ENCODE measurements around the gene MORF4L1.

The MORF4L1 gene

GRCh38 chr15:78915341-78916087 lies 42.8 kb downstream of the MORF4L1 start:
- Histone ChIP-seq H3K79me2 (ENCODE audit: insufficient read depth, low read length) (0 out of 2 replicates have a peak, but pooled peaks cover 4% of the 10 kb centered on the region), H4K20me1 (ENCODE audit: low read depth, low read length) (no peaks in the 10 kb centered on the region), H3K9ac (ENCODE audit: low read length) (no peak overlapping the region), H3K4me2 (ENCODE audit: low read depth, low read length, poor library complexity, severe bottlenecking) (no peak overlapping the region), H3K27ac (ENCODE audit: low read depth, low read length) (no peak overlapping the region), H2AFZ (ENCODE audit: low read depth, low read length, severe bottlenecking) (no peak overlapping the region), H3K4me3 (ENCODE audit: insufficient read depth, low read length, poor library complexity, severe bottlenecking) (no peak overlapping the region), H3K9me2 (replicated peaks; ENCODE audit: insufficient read depth, low read length) (no peaks in the 10 kb centered on the region), H3F3A (ENCODE audit: insufficient read depth) (no peaks in the 10 kb centered on the region), H3K36me3 (ENCODE audit: low read length) (peaks cover 13% of the 10 kb centered on the region), H3K9me3 (ENCODE audit: insufficient read depth, low read length) (no peaks in the 10 kb centered on the region), H3K27me3 (ENCODE audit: low read length) (no peaks in the 10 kb centered on the region)
- TF ChIP-seq, protein P1, sequence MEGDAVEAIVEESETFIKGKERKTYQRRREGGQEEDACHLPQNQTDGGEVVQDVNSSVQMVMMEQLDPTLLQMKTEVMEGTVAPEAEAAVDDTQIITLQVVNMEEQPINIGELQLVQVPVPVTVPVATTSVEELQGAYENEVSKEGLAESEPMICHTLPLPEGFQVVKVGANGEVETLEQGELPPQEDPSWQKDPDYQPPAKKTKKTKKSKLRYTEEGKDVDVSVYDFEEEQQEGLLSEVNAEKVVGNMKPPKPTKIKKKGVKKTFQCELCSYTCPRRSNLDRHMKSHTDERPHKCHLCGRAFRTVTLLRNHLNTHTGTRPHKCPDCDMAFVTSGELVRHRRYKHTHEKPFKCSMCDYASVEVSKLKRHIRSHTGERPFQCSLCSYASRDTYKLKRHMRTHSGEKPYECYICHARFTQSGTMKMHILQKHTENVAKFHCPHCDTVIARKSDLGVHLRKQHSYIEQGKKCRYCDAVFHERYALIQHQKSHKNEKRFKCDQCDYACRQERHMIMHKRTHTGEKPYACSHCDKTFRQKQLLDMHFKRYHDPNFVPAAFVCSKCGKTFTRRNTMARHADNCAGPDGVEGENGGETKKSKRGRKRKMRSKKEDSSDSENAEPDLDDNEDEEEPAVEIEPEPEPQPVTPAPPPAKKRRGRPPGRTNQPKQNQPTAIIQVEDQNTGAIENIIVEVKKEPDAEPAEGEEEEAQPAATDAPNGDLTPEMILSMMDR (IDR thresholded peaks at IDR 0.05; ENCODE audit: insufficient read depth, low read length, poor library complexity, severe bottlenecking) = no peak
- TF ChIP-seq EZH2phosphoT487 (conservative IDR thresholded peaks at IDR 0.05; ENCODE audit: low read length) = no peak

- TF ChIP-seq, protein P1 (IDR thresholded peaks at IDR 0.05; ENCODE audit: insufficient read depth, low read length, poor library complexity, severe bottlenecking) = no peak
- no peak for TF ChIP-seq EZH2phosphoT487 (conservative IDR thresholded peaks at IDR 0.05; ENCODE audit: low read length)
- Histone ChIP-seq H3K36me3 (ENCODE audit: low read length) (peaks cover 12% of the 10 kb centered on the region; the same call in 1 of the 2 replicates), H3K9ac (ENCODE audit: low read length) (no peak overlapping the region), H3K79me2 (ENCODE audit: insufficient read depth, low read length) (no peaks in the 10 kb centered on the region), H3K27ac (ENCODE audit: low read depth, low read length) (no peak overlapping the region), H3K9me3 (ENCODE audit: insufficient read depth, low read length) (no peaks in the 10 kb centered on the region), H3K4me2 (ENCODE audit: low read depth, low read length, poor library complexity, severe bottlenecking) (no peak overlapping the region), H3K27me3 (ENCODE audit: low read length) (no peaks in the 10 kb centered on the region), H3K9me2 (replicated peaks; ENCODE audit: insufficient read depth, low read length) (no peaks in the 10 kb centered on the region), H4K20me1 (ENCODE audit: low read depth, low read length) (no peaks in the 10 kb centered on the region), H3K4me3 (ENCODE audit: insufficient read depth, low read length, poor library complexity, severe bottlenecking) (no peak overlapping the region), H2AFZ (ENCODE audit: low read depth, low read length, severe bottlenecking) (no peak overlapping the region), H3F3A (ENCODE audit: insufficient read depth) (no peaks in the 10 kb centered on the region)
Observed at GRCh38 chr15:78916088-78916487, 43.4 kb downstream of the MORF4L1 start.

- peaks cover 6% of the 10 kb centered on the region; the same call in 1 of the 2 replicates for H3K36me3 ChIP-seq (ENCODE audit: low read length)
Observed at GRCh38 chr15:78917888-78918287, 45.2 kb downstream of the MORF4L1 start.

More at GRCh38 chr15:78917888-78918287, 45.2 kb downstream of the MORF4L1 start:
- no peak overlapping the region for H3K9ac ChIP-seq (ENCODE audit: low read length)
- H3K9me3 ChIP-seq (ENCODE audit: insufficient read depth, low read length) = no peaks in the 10 kb centered on the region
- no peak overlapping the region for H3K4me2 ChIP-seq (ENCODE audit: low read depth, low read length, poor library complexity, severe bottlenecking)
- no peaks in the 10 kb centered on the region for H3F3A ChIP-seq (ENCODE audit: insufficient read depth)
- no peaks in the 10 kb centered on the region for H3K27me3 ChIP-seq (ENCODE audit: low read length)
- H2AFZ ChIP-seq (ENCODE audit: low read depth, low read length, severe bottlenecking) = no peak overlapping the region
- H3K27ac ChIP-seq (ENCODE audit: low read depth, low read length) = no peak overlapping the region
- H3K9me2 ChIP-seq (replicated peaks; ENCODE audit: insufficient read depth, low read length) = no peaks in the 10 kb centered on the region
- H4K20me1 ChIP-seq (ENCODE audit: low read depth, low read length) = no peaks in the 10 kb centered on the region
- no peak for TF ChIP-seq EZH2phosphoT487 (conservative IDR thresholded peaks at IDR 0.05; ENCODE audit: low read length)
- TF ChIP-seq, protein P1 (IDR thresholded peaks at IDR 0.05; ENCODE audit: insufficient read depth, low read length, poor library complexity, severe bottlenecking) = no peak
- no peak overlapping the region for H3K4me3 ChIP-seq (ENCODE audit: insufficient read depth, low read length, poor library complexity, severe bottlenecking)
- no peaks in the 10 kb centered on the region for H3K79me2 ChIP-seq (ENCODE audit: insufficient read depth, low read length)

Measured in SU-DHL-6 (cell line).